SK-N-SH treated with all-trans-retinoic acid at 6 μM for 48 hours (cell line): ENCODE measurements around the gene PLEKHG3.

Experiments
- ARNTL ChIP-seq: fragments of 450-650 bp; formaldehyde crosslinking; IDR thresholded peaks from 2 replicates; pipeline ENCODE4 v1.5.0; 2020; ENCODE audit warnings: low read depth, mild to moderate bottlenecking, moderate library complexity, borderline replicate concordance
- BACH2 ChIP-seq: fragments of 250-450 bp; sonication (Bioruptor Pico); IDR thresholded peaks from 2 replicates; pipeline ENCODE4 v1.9.0; 2021; ENCODE audit warnings: mild to moderate bottlenecking, borderline replicate concordance
- PATZ1 ChIP-seq: fragments of 250-450 bp; sonication (Bioruptor Pico); IDR thresholded peaks from 2 replicates; pipeline ENCODE4 v1.8.0; 2020; ENCODE audit warnings: mild to moderate bottlenecking, moderate library complexity, borderline replicate concordance
- PPARA ChIP-seq: fragments of 250-450 bp; sonication (Bioruptor Pico); IDR thresholded peaks from 2 replicates; pipeline ENCODE4 v1.5.0; 2020; ENCODE audit warnings: mild to moderate bottlenecking, borderline replicate concordance
- ZFP3 ChIP-seq: fragments of 250-450 bp; sonication (Bioruptor Pico); IDR thresholded peaks from 2 replicates; pipeline ENCODE4 v1.5.0; 2020; ENCODE audit warnings: mild to moderate bottlenecking, moderate library complexity
- ZNF565 ChIP-seq: fragments of 450-650 bp; formaldehyde crosslinking; conservative IDR thresholded peaks from 2 replicates; pipeline ENCODE4 v1.5.0; 2020; ENCODE audit warnings: low read depth, mild to moderate bottlenecking, moderate library complexity
- TF ChIP-seq, protein P1 (sequence below): fragments of 250-450 bp; sonication (Bioruptor Pico); IDR thresholded peaks from 2 replicates; pipeline ENCODE4 v1.5.1; 2021; ENCODE audit warnings: mild to moderate bottlenecking, moderate library complexity

DNA sequence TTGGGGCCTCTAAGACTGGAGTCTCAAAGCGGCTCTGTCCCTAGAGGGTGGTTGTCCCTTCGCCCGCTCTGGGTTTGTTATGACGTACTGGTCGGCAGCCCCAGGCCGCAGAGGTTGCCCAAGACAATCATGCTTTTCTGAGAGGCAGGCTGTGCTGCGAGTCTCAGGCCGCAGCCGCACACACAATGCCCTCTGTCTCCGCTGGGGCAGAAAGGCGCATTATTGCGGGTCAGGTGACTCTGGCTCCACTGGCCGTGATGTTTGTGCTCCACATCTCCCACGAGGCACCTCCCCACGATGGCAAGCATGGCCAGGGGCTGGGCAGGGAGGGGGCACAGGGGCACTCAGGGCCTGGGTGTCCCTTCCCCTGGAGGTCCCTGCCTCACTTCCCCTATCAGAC, 21.0 kb upstream of the PLEKHG3 start:
- no peak for TF ChIP-seq PPARA
- no peak for TF ChIP-seq ZNF565 (CRISPR knock-in tag)
- no peak for TF ChIP-seq ARNTL (CRISPR knock-in tag)
- no peak for TF ChIP-seq PATZ1
- TF ChIP-seq BACH2 (CRISPR knock-in tag), result no peak
- TF ChIP-seq, protein P1, sequence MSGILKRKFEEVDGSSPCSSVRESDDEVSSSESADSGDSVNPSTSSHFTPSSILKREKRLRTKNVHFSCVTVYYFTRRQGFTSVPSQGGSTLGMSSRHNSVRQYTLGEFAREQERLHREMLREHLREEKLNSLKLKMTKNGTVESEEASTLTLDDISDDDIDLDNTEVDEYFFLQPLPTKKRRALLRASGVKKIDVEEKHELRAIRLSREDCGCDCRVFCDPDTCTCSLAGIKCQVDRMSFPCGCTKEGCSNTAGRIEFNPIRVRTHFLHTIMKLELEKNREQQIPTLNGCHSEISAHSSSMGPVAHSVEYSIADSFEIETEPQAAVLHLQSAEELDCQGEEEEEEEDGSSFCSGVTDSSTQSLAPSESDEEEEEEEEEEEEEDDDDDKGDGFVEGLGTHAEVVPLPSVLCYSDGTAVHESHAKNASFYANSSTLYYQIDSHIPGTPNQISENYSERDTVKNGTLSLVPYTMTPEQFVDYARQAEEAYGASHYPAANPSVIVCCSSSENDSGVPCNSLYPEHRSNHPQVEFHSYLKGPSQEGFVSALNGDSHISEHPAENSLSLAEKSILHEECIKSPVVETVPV (CRISPR knock-in tag), result no peak
- TF ChIP-seq ZFP3 (CRISPR knock-in tag), result no peak
